GM23338 (cell line): ENCODE results near the gene DUSP15. TPM values are rescaled to one million over a fixed set of nuclear protein-coding genes. Genes with fewer than 3 reads are reported as not detected.

ENCODE experiments used
- ATAC-seq: fragments of 200-7000 bp; cut with Tn5 transposase; 3 replicates; pipeline ENCODE4 v1.9.1; 2020
- DNase-seq: peaks from one replicate; pipeline ENCODE4 v3.0.0-alpha.2; 2015; ENCODE audit warnings: low spot score
- H2AFZ ChIP-seq: fragments of 200-600 bp; sonication (generic); 2 replicates; pipeline ENCODE4 v1.8.0; 2016; ENCODE audit warnings: antibody characterized with exemption, mild to moderate bottlenecking, moderate library complexity
- H3F3A ChIP-seq: fragments of 200-600 bp; sonication (generic); replicated peaks from 2 replicates; pipeline ENCODE4 v1.8.0; 2017; ENCODE audit warnings: antibody characterized with exemption, mixed run types, low read depth
- H3K27ac ChIP-seq: fragments of 200-600 bp; sonication (generic); 2 replicates; pipeline ENCODE4 v1.6.1; 2016; ENCODE audit warnings: low read depth
- H3K27me3 ChIP-seq: fragments of 200-600 bp; sonication (generic); 2 replicates; pipeline ENCODE4 v1.8.0; 2016; ENCODE audit warnings: mild to moderate bottlenecking, mixed run types, moderate library complexity; ENCODE audit not compliant: insufficient read depth
- H3K36me3 ChIP-seq: fragments of 200-600 bp; sonication (generic); 2 replicates; pipeline ENCODE4 v1.8.0; 2016; ENCODE audit warnings: mild to moderate bottlenecking; ENCODE audit not compliant: insufficient read depth
- H3K4me1 ChIP-seq: fragments of 200-600 bp; sonication (generic); 2 replicates; pipeline ENCODE4 v1.8.0; 2016; ENCODE audit warnings: mild to moderate bottlenecking, moderate library complexity; ENCODE audit not compliant: insufficient read depth
- H3K4me2 ChIP-seq: fragments of 200-600 bp; sonication (generic); 2 replicates; pipeline ENCODE4 v1.7.1; 2017; ENCODE audit warnings: mixed run types
- H3K4me3 ChIP-seq: fragments of 200-600 bp; sonication (generic); 2 replicates; pipeline ENCODE4 v1.6.1; 2016; ENCODE audit warnings: mixed run types
- H3K79me2 ChIP-seq: fragments of 200-600 bp; sonication (generic); replicated peaks from 2 replicates; pipeline ENCODE4 v1.8.0; 2017; ENCODE audit warnings: mild to moderate bottlenecking; ENCODE audit not compliant: insufficient read depth
- H3K9me2 ChIP-seq: fragments of 200-600 bp; sonication (generic); 2 replicates; pipeline ENCODE4 v1.8.0; 2017; ENCODE audit not compliant: insufficient read depth
- H4K20me1 ChIP-seq: fragments of 200-600 bp; sonication (generic); replicated peaks from 2 replicates; pipeline ENCODE4 v1.8.0; 2017; ENCODE audit warnings: mild to moderate bottlenecking; ENCODE audit not compliant: insufficient read depth
- H3K27ac Mint-ChIP-seq: 2 replicates; pipeline ENCODE4 v1.8.0; 2020; ENCODE audit warnings: inconsistent platforms, mild to moderate bottlenecking, moderate library complexity, mixed read lengths
- H3K27me3 Mint-ChIP-seq: 3 replicates; pipeline ENCODE4 v1.8.0; 2022; ENCODE audit warnings: low read depth, mild to moderate bottlenecking, moderate library complexity, mixed read lengths, inconsistent platforms; ENCODE audit not compliant: insufficient read depth, poor library complexity
- H3K36me3 Mint-ChIP-seq: 3 replicates; pipeline ENCODE4 v1.8.0; 2021; ENCODE audit warnings: low read depth, mild to moderate bottlenecking, inconsistent platforms, moderate library complexity, mixed read lengths
- H3K4me1 Mint-ChIP-seq: 3 replicates; pipeline ENCODE4 v1.8.0; 2020; ENCODE audit warnings: mild to moderate bottlenecking, inconsistent platforms, mixed read lengths
- H3K4me3 Mint-ChIP-seq: 3 replicates; pipeline ENCODE4 v1.8.0; 2021; ENCODE audit warnings: moderate library complexity, mild to moderate bottlenecking, inconsistent platforms, mixed read lengths
- H3K9me3 Mint-ChIP-seq: 3 replicates; pipeline ENCODE4 v1.8.0; 2020; ENCODE audit warnings: moderate library complexity, mild to moderate bottlenecking, inconsistent platforms, mixed read lengths
- CTCF ChIP-seq, 2 experiments: fragments of 200-600 bp in 1 of 2; sonication (generic) in 1 of 2; conservative IDR thresholded peaks; 2 replicates each; pipeline versions ENCODE4 v1.5.1 to v1.6.1; 2016 to 2017; ENCODE audit warnings: antibody characterized with exemption in 2 of 2, low read depth in 2 of 2, mild to moderate bottlenecking in 2 of 2, moderate library complexity in 1 of 2
- EZH2 ChIP-seq: fragments of 200-600 bp; sonication (generic); IDR thresholded peaks from one replicate; pipeline ENCODE4 v1.8.0; 2017; ENCODE audit warnings: antibody characterized with exemption, mild to moderate bottlenecking, low read depth; ENCODE audit not compliant: unreplicated experiment
- JUNB ChIP-seq: IDR thresholded peaks from one replicate; pipeline ENCODE4 v1.6.1; 2016; ENCODE audit warnings: antibody characterized with exemption; ENCODE audit not compliant: unreplicated experiment
- STAT1 ChIP-seq: IDR thresholded peaks from one replicate; pipeline ENCODE4 v1.6.1; 2016; ENCODE audit warnings: antibody characterized with exemption; ENCODE audit not compliant: unreplicated experiment
- ZNF114 ChIP-seq: fragments of 250-450 bp; sonication (Bioruptor Pico); IDR thresholded peaks from 2 replicates; pipeline ENCODE4 v1.5.0; 2020; ENCODE audit warnings: mild to moderate bottlenecking, moderate library complexity
- ZNF331 ChIP-seq: fragments of 250-450 bp; sonication (Bioruptor Pico); IDR thresholded peaks from 2 replicates; pipeline ENCODE4 v1.5.0; 2020; ENCODE audit warnings: low read depth, mild to moderate bottlenecking, moderate library complexity
- ZNF462 ChIP-seq: fragments of 250-450 bp; sonication (Bioruptor Pico); IDR thresholded peaks from 2 replicates; pipeline ENCODE4 v1.5.0; 2020; ENCODE audit warnings: mild to moderate bottlenecking, moderate library complexity
- polyA plus RNA-seq: library from polyadenylated mRNA; unstranded; fragments of >200 nt; fragmentation: Nextera tagmentation; extraction: Ambion mirVana; gene quantifications from 2 replicates; pipeline ENCODE4 v1.2.1, GENCODE V29; 2016
- total RNA-seq: library from RNA; depleted of rRNA; stranded (reverse); fragments of >200 nt; shearing (Covaris generic); gene quantifications from 2 replicates; pipeline ENCODE4 v1.2.3, GENCODE V29; 2014

The DUSP15 gene
- total and polyA plus RNA-seq, 2 experiments from 2014 or later, result 0.61 to 2.8 TPM

- no peak for TF ChIP-seq ZNF462 (CRISPR knock-in tag)
- TF ChIP-seq EZH2, result no peak
- TF ChIP-seq JUNB, result no peak
- no peak for TF ChIP-seq ZNF331 (CRISPR knock-in tag)
- no peak for TF ChIP-seq CTCF (conservative IDR thresholded peaks at IDR 0.05; ENCODE audit: low read depth in 2 of 2)
These were observed 38.5 kb downstream of the DUSP15 start (continued) for GRCh38 chr20:31831771-31832306.

- 0 out of 2 replicates have a peak, but pooled peaks cover 4% of the 10 kb centered on the region for H3F3A ChIP-seq
- no peaks in the 10 kb centered on the region for H4K20me1 ChIP-seq
- no peak for DNase-seq
- H3K79me2 ChIP-seq, result no peaks in the 10 kb centered on the region
- H3K4me3 Mint-ChIP-seq, result no peak overlapping the region
- H3K27ac ChIP-seq, result no peak overlapping the region
- no peaks in the 10 kb centered on the region; the same call in 1 of the 2 replicates for H3K4me1 ChIP-seq
- peaks cover 4% of the 10 kb centered on the region; the same call in 2 of the 3 replicates for H3K4me1 Mint-ChIP-seq
- H3K36me3 ChIP-seq, result no peaks in the 10 kb centered on the region
- H3K27me3 ChIP-seq, result no peaks in the 10 kb centered on the region
- H2AFZ ChIP-seq, result no peak overlapping the region
- no peaks in the 10 kb centered on the region; the same call in 1 of the 2 replicates for H3K9me2 ChIP-seq
- no peak overlapping the region for H3K4me3 ChIP-seq
- no peak overlapping the region for H3K27ac Mint-ChIP-seq
- no peak overlapping the region for H3K4me2 ChIP-seq
- no peaks in the 10 kb centered on the region; the same call in 2 of the 3 replicates for H3K36me3 Mint-ChIP-seq
- H3K9me3 Mint-ChIP-seq, result peaks cover 15% of the 10 kb centered on the region
- ATAC-seq, result no peak
- peaks cover 21% of the 10 kb centered on the region for H3K27me3 Mint-ChIP-seq
- TF ChIP-seq STAT1 (no peak), EZH2 (no peak), ZNF462 (CRISPR knock-in tag) (no peak), ZNF114 (CRISPR knock-in tag) (no peak)
These were observed 39.1 kb downstream of the DUSP15 start for GRCh38 chr20:31831211-31831610.
